Putamen (tissue), 1 donor: Measurements from ENCODE around the gene LRRC8A.
"Not testable (repeated sequence)": the region's sequence is repeated elsewhere in the genome, so short reads cannot be mapped to it uniquely, and the experiment has no call there.

Source experiments
- DNase-seq: peaks from one replicate; pipeline ENCODE4 v3.0.0-alpha.2; 2016; ENCODE audit warnings: low spot score

Gene LRRC8A

GRCh38 chr9:128881884-128882676 lies at the start of gene LRRC8A, which contains the start of gene KYAT1:
Gene LRRC8A, plus strand, starts transcription at chr9:128882133. Its CDS starts 25,032 bp downstream, at chr9:128907165.
Gene KYAT1, minus strand, starts transcription at chr9:128881950. Its CDS starts 36,545 bp downstream, at chr9:128845405.
- peak; percentile 97 for DNase-seq

GRCh38 chr9:128833696-128834095 lies 48.2 kb upstream of the LRRC8A start:
- DNase-seq, result no peak

GRCh38 chr9:128835246-128836210 lies 46.4 kb upstream of the LRRC8A start:
- DNase-seq, result no peak

GRCh38 chr9:128836509-128837145 lies 45.3 kb upstream of the LRRC8A start:
- no peak for DNase-seq

- no peak for DNase-seq
These were observed 43.6 kb upstream of the LRRC8A start for GRCh38 chr9:128838338-128838737.

- DNase-seq, result no peak
These were observed 41.4 kb upstream of the LRRC8A start for GRCh38 chr9:128840524-128840923.

- DNase-seq, result no peak
These were observed 40.0 kb upstream of the LRRC8A start for GRCh38 chr9:128841694-128842492.

- not testable (repeated sequence) for DNase-seq
These were observed 38.8 kb upstream of the LRRC8A start for GRCh38 chr9:128843171-128843570.

GRCh38 chr9:128845186-128845931 lies 36.6 kb upstream of the LRRC8A start:
- DNase-seq, result no peak

- no peak for DNase-seq
These were observed 35.3 kb upstream of the LRRC8A start for GRCh38 chr9:128846680-128847030.

GRCh38 chr9:128847803-128848202 lies 34.1 kb upstream of the LRRC8A start:
- no peak for DNase-seq

GRCh38 chr9:128851024-128851423 lies 30.9 kb upstream of the LRRC8A start:
- DNase-seq, result not testable (repeated sequence)

- peak; percentile 45 for DNase-seq
These were observed 29.9 kb upstream of the LRRC8A start for GRCh38 chr9:128851779-128852600.

GRCh38 chr9:128852646-128853045 lies 29.3 kb upstream of the LRRC8A start:
- DNase-seq, result not testable (repeated sequence)

GRCh38 chr9:128854454-128854853 lies 27.5 kb upstream of the LRRC8A start:
- not testable (repeated sequence) for DNase-seq

GRCh38 chr9:128858476-128858875 lies 23.5 kb upstream of the LRRC8A start:
- DNase-seq, result not testable (repeated sequence)

- no peak for DNase-seq
These were observed 21.0 kb upstream of the LRRC8A start for GRCh38 chr9:128860937-128861336.

- DNase-seq, result no peak
These were observed 20.4 kb upstream of the LRRC8A start for GRCh38 chr9:128861501-128861900.

GRCh38 chr9:128862401-128862851 lies 19.5 kb upstream of the LRRC8A start:
- no peak for DNase-seq

- DNase-seq, result no peak
These were observed 18.3 kb upstream of the LRRC8A start for GRCh38 chr9:128863647-128864046.
